22Rv1 (cell line): ENCODE measurements around the gene UCP2.
A peak's percentile ranks its signal among the peaks of the same experiment; 100 is the strongest.

Experiments used
- CTCF ChIP-seq: fragments of 450-650 bp; IDR thresholded peaks from 2 replicates; pipeline ENCODE4 v1.5.1; 2017; ENCODE audit warnings: mild to moderate bottlenecking
- ZFX ChIP-seq: fragments of 450-650 bp; IDR thresholded peaks from 2 replicates; pipeline ENCODE4 v1.6.1; 2017; ENCODE audit warnings: antibody characterized with exemption, borderline replicate concordance

- TF ChIP-seq CTCF (peak; percentile 56), ZFX (no peak)
These were observed 51.5 kb downstream of the UCP2 start for GRCh38 chr11:73931039-73931645.
